RPMI8226 (cell line): Measurements from ENCODE around the gene PDE4B.

Source experiments
- DNase-seq: peaks from one replicate; pipeline ENCODE4 v3.0.0-alpha.2; 2015

PDE4B gene

GRCh38 chr1:66245691-66246090 is 453.0 kb downstream of the PDE4B start:
- DNase-seq: no peak

GRCh38 chr1:66246351-66247269 is 453.9 kb downstream of the PDE4B start:
- no peak for DNase-seq

DNA sequence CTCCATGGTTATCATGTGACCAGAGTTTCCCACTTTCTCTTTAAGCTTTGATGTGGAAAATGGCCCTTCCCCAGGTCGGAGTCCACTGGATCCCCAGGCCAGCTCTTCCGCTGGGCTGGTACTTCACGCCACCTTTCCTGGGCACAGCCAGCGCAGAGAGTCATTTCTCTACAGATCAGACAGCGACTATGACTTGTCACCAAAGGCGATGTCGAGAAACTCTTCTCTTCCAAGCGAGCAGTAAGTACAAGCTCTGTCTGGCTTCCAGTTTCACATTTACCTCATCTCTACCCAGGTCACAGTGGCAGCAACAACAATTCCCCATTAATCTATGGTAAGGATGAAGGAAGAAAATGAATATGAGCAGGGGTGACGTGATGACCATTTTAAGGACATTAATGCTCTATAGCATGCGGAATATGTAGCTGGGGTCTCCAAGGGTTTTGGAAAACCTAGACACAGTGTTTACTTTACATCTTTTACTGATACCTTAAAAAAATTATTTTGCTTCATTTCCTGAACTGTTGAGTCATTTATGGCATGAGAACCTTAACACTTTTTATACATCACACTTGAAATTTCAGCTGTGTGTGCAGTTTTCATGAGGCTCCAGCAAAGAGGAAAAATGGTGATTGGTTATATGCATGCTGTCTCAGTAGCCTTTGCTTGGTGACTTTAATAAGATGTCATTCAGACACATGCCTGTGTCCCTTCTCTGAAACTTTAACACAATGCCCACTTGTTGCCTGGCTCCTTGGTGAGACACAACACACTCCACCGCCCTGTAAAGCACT is 454.9 kb downstream of the PDE4B start:
- no peak for DNase-seq

- no peak for DNase-seq
These were observed 455.6 kb downstream of the PDE4B start for GRCh38 chr1:66248257-66248656.

DNA sequence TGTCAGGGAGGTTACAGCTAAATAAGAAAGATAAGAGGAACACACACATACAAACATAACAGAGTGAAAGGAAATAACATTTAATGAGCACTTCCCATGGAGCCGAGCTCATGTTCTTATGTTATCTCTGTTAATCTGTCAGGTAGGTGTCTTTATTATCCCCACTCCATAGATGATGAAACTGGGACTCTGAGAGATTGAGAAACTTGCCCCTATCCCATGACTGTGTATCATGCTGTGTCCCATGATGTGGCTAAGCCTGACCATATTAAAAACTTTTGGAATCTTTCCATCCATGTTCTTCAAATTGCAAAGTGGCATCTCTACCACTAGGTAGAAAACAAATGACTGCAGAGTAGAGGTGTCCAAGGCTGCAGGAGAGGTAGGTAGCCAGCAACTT is 456.1 kb downstream of the PDE4B start:
- DNase-seq: no peak

DNA sequence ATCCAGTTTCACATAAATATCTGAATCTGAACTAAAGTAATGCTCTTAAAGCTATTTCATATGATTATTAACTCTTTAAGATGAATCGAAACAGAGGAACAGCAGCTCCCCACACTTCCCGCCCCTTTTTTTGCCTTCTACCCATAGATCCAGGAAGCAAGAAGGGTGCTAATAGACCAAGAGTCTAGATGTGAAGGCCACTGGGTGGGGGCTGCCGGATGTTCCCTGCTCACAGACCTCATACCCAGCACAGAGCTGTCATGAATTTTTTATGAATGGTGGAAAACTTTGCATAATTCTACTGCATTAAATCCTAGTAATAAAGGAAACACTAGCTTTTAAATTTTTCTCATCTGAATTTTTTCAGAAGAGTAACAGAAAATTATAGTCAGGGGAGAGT is 457.4 kb downstream of the PDE4B start:
- DNase-seq: no peak

DNA sequence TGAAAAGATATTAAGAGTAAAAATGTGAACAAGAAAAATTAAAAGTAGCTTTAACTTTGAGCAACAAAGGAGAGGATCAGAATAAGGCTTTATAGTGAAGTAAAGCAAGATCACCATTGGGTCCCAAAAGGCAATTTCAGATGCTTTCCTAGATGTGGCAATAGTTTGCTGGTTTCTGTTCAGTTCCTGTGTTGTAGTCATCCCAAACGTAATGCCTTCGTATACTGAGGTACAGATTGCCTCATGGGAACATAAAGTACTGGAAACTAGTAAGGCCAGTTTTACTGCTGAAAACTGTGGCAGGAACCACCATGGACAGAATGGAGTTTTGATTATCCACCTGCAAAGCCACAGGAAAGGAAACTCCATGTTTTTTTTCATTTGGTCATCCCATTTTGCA is 457.8 kb downstream of the PDE4B start:
- DNase-seq: no peak

DNA sequence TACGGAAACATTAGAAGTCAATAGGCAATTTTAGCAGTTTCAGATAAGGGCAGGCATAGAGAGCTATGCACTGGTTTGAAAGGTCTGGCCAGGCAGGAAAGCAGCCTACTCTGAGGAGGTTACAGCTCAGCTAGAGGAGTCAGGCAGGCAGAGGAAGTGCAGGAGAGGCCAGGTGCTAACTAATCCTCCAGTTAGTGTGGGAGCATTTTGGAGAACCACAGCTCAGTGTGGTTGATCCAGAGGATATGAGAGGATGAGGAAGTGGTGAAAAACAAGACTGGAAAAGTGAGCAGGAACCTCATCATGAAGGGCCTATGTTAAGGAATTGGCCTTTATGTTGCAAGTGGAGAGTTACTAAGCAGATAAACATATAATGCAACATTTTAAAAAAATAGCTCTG is 458.9 kb downstream of the PDE4B start:
- no peak for DNase-seq

- DNase-seq: peak; percentile 36
These were observed 460.7 kb downstream of the PDE4B start for GRCh38 chr1:66253330-66253921.

- no peak for DNase-seq
These were observed 462.1 kb downstream of the PDE4B start for GRCh38 chr1:66254785-66255184.

GRCh38 chr1:66256629-66257572 is 464.2 kb downstream of the PDE4B start:
- no peak for DNase-seq

- DNase-seq: no peak
These were observed 465.9 kb downstream of the PDE4B start for GRCh38 chr1:66258404-66259105.

DNA sequence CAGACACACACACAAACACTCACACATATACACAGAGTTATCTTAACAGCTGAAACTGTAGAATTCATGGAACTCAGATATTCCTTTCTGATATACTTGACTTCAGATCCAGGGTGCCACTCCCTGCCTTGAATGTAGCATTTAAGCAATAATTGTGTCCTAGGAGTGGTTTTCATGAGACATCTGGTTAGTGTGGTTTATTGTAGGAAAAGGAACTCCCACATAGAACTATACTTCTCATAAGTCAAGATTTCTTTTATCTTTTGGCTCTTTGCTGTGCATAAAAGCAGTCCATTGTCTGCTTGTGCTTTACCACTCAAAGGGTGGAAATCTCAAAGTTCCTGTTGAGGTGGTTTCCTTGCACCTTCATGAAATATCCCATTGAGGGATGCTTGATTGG is 468.7 kb downstream of the PDE4B start:
- DNase-seq: no peak

DNA sequence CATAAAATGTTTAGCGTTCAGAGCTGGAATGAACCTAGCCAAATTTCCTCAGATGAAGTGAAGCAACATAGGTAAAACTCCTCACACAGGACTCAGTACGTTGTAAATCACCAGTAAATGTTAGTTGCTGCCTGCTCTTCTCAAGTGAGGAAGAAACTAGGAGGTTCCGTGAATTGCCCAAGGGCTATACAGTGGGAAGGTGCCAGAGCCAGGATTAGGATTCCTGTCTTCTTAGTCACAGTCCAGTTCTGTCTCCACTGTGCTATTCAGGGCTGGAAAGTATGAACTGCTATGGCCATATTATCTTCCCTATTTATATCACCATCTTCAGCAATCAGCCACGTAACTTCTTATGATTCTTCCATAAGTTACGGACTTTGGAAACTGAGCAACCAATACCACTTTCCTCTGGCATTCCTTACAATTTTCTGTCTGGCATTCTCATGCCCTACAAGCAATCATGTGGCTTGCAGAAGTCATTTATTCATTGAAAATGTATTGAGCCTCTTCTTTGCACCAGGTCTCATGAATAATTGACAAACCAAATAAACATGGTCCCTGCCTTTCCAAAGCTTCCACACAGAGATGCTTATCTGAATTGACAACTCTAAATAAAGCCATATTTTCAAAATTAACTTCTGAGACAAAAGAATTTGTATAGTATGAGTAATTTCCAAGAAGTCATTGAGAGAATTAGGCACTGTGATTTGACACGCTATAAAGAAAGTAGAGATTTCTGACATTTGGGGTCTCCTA is 469.7 kb downstream of the PDE4B start:
- DNase-seq: no peak

- DNase-seq: no peak
These were observed 472.6 kb downstream of the PDE4B start for GRCh38 chr1:66265268-66265667.

GRCh38 chr1:66265796-66266195 is 473.1 kb downstream of the PDE4B start:
- DNase-seq: no peak

DNA sequence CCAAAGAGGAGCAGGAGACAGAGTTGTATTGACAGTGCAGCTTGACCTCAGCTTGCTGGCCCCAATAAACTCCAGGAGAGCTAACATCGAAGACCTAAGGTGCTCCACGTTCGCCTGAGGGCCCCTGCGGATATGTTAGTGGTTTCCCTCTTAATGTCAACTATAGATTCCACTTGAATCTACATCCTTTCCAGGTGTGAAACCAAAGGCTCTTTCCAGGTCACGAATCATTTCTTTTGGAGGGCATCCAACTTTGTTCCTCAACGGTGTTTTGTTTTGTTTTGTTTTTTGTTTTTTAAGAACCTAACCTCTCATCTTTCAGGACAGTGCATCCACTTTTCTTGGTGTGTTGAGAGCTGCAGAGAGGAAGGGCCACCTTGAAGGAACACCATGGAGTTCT is 473.7 kb downstream of the PDE4B start:
- DNase-seq: no peak

GRCh38 chr1:66266756-66267155 is 474.1 kb downstream of the PDE4B start:
- no peak for DNase-seq

DNA sequence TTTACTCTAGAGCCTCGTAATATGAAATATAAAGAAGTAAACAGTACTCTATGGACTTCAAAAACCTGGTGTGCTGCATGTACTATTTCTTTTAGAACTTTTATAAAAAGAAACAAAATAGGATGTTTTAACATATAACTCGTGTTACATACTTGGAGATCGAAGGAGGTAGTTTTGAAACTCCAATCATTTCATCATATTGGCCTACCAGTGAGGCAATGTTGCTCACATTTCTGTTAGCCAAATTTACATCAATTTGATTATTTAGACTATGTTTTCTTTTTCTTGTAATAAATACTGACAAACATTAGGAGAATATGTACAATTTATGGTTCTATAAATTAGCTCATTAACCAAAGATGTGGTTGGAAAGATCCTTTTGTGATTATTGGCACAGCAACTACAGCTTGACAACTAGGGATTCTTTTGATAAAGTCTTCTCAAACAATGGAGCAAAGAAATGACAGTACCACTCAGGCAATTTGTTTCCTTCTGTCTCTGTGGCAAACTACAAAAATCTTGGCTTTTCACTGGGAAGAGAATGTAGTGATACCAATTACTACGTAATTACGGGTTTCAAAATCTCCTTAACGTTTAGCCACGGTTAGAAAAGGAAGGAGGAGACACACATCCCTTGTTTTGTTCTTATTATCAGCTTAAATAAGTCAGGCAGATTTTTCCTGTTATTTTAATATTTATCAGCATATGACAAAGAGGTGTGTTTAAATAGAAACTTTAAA is 474.7 kb downstream of the PDE4B start:
- no peak for DNase-seq

GRCh38 chr1:66269222-66269621 is 476.5 kb downstream of the PDE4B start:
- no peak for DNase-seq
